ENCODE data around the gene GLB1L3.

DNA sequence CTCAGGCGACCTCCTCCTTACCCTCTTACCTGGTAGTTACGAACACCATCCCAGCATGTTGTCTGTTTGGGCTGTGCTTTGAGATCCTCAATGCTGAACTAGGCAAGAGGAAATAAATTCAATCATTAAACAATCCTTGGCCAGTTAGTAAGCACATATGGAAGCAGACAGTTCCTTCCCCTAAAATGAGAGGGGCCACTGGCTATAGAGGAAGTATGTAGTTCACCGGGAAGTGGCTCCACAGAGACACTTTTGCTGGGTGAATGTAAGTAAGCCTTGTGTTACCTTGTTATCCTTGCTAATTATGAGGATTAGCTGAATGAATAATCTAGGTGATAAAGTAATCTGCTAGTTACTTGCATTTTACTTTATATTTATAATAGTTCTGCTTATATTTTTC, 25.9 kb upstream of the GLB1L3 start:
- TF ChIP-seq EZH2phosphoT487 (IDR thresholded peaks at IDR 0.05) (no peak), EZH2 (IDR thresholded peaks at IDR 0.05) (no peak)
- TF ChIP-seq, protein P1, sequence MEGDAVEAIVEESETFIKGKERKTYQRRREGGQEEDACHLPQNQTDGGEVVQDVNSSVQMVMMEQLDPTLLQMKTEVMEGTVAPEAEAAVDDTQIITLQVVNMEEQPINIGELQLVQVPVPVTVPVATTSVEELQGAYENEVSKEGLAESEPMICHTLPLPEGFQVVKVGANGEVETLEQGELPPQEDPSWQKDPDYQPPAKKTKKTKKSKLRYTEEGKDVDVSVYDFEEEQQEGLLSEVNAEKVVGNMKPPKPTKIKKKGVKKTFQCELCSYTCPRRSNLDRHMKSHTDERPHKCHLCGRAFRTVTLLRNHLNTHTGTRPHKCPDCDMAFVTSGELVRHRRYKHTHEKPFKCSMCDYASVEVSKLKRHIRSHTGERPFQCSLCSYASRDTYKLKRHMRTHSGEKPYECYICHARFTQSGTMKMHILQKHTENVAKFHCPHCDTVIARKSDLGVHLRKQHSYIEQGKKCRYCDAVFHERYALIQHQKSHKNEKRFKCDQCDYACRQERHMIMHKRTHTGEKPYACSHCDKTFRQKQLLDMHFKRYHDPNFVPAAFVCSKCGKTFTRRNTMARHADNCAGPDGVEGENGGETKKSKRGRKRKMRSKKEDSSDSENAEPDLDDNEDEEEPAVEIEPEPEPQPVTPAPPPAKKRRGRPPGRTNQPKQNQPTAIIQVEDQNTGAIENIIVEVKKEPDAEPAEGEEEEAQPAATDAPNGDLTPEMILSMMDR (IDR thresholded peaks at IDR 0.05): no peak

All from neural progenitor cell (in vitro differentiated cells).